Heart left ventricle (tissue), 16 donors: ENCODE results near the gene TDRD7. TPM values are rescaled to one million over a fixed set of nuclear protein-coding genes. Genes with fewer than 3 reads are reported as not detected.
"Not testable (repeated sequence)": the region's sequence is repeated elsewhere in the genome, so short reads cannot be mapped to it uniquely, and the experiment has no call there.

Experiments used
- ATAC-seq, 4 donors: fragments of 200-7000 bp; cut with Tn5 transposase; one replicate each; pipeline ENCODE4 v1.9.1; 2020 to 2022; ENCODE audit warnings: moderate library complexity in 4 of 4, mild to moderate bottlenecking in 3 of 4, moderate number of reproducible peaks in 1 of 4
- DNase-seq, 5 donors: peaks; one replicate each; pipeline ENCODE4 v3.0.0-alpha.2; 2020
- H3K27ac ChIP-seq, 12 donors: fragments of 200-600 bp; sonication (generic) in 4 of 12; one replicate each; pipeline versions ENCODE4 v1.5.0 to v1.8.0; 2016 to 2022; ENCODE audit warnings: mild to moderate bottlenecking in 2 of 12
- H3K27me3 ChIP-seq, 9 donors: fragments of 200-600 bp; sonication (generic) in 2 of 9; one replicate each; pipeline versions ENCODE4 v1.5.1 to v1.8.0; 2016 to 2022; ENCODE audit warnings: mild to moderate bottlenecking in 3 of 9
- H3K36me3 ChIP-seq, 9 donors: fragments of 200-600 bp; sonication (generic) in 2 of 9; one replicate each; pipeline versions ENCODE4 v1.5.0 to v1.8.0; 2018 to 2022; ENCODE audit warnings: mild to moderate bottlenecking in 2 of 9
- H3K4me1 ChIP-seq, 12 donors: fragments of 200-600 bp; sonication (generic) in 4 of 12; one replicate each; pipeline versions ENCODE4 v1.5.0 to v1.8.0; 2016 to 2022; ENCODE audit warnings: mild to moderate bottlenecking in 3 of 12
- H3K4me3 ChIP-seq, 12 donors: fragments of 200-600 bp; sonication (generic) in 4 of 12; one replicate each; pipeline versions ENCODE4 v1.5.0 to v1.8.0; 2017 to 2022; ENCODE audit warnings: mild to moderate bottlenecking in 9 of 12, moderate library complexity in 4 of 12
- H3K9me3 ChIP-seq, 12 donors: fragments of 200-600 bp; sonication (generic) in 4 of 12; one replicate each; pipeline versions ENCODE4 v1.5.0 to v1.8.0; 2016 to 2022; ENCODE audit warnings: mild to moderate bottlenecking in 1 of 12
- POLR2A ChIP-seq, 2 donors: fragments of 450-650 bp; IDR thresholded peaks; one replicate each; pipeline ENCODE4 v1.6.1; 2017; ENCODE audit warnings: antibody characterized with exemption in 2 of 2, mild to moderate bottlenecking in 2 of 2, moderate library complexity in 2 of 2
- WGBS, 4 donors: extraction: QIAGEN DNeasy Blood & Tissue Kit in 2 of 4; methylation state at CpG; one replicate each; pipeline versions ENCODE4 v1.1.5 to v1.1.7; 2013 to 2018; 5-methylcytosine and 5-hydroxymethylcytosine counted together
- intact Hi-C, 10 donors: fragments of 100-400 bp; cut with DNase I; formaldehyde crosslinking; loops; one replicate each; pipeline versions ENCODE4 v1.11.1 to v1.14.2; 2022
- polyA plus RNA-seq, 2 donors: library from polyadenylated mRNA; stranded (reverse); fragments of 200-250 nt; gene quantifications; one replicate each; pipeline ENCODE4 v1.2.3, GENCODE V29; 2013
- total RNA-seq, 9 donors: library from RNA; depleted of rRNA in 2 of 9; stranded (reverse); fragments of >200 nt in 2 of 9; fragmentation: NEBNext Ultra II Directional in 3 of 9; extraction: Animal tissue kit (Norgen Biotek cat#: 25700) in 3 of 9; gene quantifications; one replicate each; pipeline versions ENCODE4 v1.1.0 to v1.2.4, GENCODE V29; 2016 to 2023
- TF ChIP-seq, protein P1 (sequence below), 12 donors: fragments of 200-600 bp; sonication (generic) in 4 of 12; IDR thresholded peaks; one replicate each; pipeline versions ENCODE4 v1.5.0 to v1.8.0; 2018 to 2022; ENCODE audit warnings: antibody characterized with exemption in 12 of 12, mild to moderate bottlenecking in 5 of 12
- donor health status: ischemic (EF 13 %, LVEDD 7.1; RV severe dilation, severe dysfunction).
- donor health status: healthy with polysubstance abuse.
- donor health status: DM: no; HTN: yes; CAD: no.
- donor health status: DM: no; HTN: no; CAD: no.
- donor health status: ischemic (EF 25% LVEDD 6.9; RV normal size, moderate dysfunction).
- donor health status: ischemic (EF 25% LVEDD 5.7; RV mildly dilated, moderate dysfunction).
- donor health status: healthy.
- donor health status: DM: yes; HTN: yes; CAD: no.
- donor health status: ischemic (EF 35%, LVEDD 5.7; RV mildly dilated, moderate dysfunction).
- donor health status: nonischemic (EF 11% LVEDD 7.7; RV severe dilation, severe dysfunction).
- donor health status: DM: yes; HTN: yes; CAD: no.
- donor health status: PGD.
- donor health status: ischemic (EF 29% LVEDD 5.4; RV normal size, mild dysfunction).
- donor health status: nonischemic (EF 23%, LVEDD 6.1; RV moderate dilation, normal function).

TDRD7 gene
- total and polyA plus RNA-seq, 11 donors: 3.0 to 15.3 (median 8.9) TPM

DNA sequence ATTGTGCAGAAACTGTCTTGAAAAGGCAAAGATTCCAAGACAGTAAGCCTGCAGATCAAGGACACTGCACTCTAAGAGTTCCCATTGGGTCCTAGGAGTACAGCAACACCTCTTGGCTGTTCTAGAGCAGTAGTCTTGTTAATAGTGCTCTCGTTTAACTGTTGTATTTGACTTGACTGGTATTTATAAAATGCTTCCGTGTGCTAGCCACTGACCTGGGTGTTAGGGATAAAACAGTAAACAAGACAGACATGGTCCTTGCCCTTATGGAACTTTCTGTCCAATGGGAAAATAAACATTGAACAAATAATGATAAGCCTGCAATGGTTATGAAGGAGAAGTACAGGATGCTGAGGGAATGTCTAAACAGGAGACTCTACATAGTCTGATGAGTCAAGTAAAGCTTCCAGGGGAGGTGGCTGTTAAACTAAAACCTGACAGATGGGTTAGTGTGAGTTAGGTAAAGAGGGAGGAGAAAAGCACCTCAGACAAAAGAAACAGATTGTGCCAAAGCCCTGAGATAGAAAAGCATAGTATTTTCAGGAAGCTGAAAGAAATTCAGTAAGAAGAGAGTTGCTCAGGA is 33.3 kb downstream of the TDRD7 start:
- DNase-seq: no peak
- Histone ChIP-seq H3K27ac (no peak overlapping the region), H3K36me3 (peaks cover 0 to 55% (median 30%) of the 10 kb centered on the region in 9 donors), H3K9me3 (no peaks in the 10 kb centered on the region), H3K4me3 (no peak overlapping the region), H3K27me3 (no peaks in the 10 kb centered on the region), H3K4me1 (no peaks in the 10 kb centered on the region)
- intact Hi-C loops: no loop called here
- WGBS, 4 donors: 83 to 91% (median 85%) methylated on average over 2 of the region's 2 CpGs
- ATAC-seq: no peak
- TF ChIP-seq, protein P1, sequence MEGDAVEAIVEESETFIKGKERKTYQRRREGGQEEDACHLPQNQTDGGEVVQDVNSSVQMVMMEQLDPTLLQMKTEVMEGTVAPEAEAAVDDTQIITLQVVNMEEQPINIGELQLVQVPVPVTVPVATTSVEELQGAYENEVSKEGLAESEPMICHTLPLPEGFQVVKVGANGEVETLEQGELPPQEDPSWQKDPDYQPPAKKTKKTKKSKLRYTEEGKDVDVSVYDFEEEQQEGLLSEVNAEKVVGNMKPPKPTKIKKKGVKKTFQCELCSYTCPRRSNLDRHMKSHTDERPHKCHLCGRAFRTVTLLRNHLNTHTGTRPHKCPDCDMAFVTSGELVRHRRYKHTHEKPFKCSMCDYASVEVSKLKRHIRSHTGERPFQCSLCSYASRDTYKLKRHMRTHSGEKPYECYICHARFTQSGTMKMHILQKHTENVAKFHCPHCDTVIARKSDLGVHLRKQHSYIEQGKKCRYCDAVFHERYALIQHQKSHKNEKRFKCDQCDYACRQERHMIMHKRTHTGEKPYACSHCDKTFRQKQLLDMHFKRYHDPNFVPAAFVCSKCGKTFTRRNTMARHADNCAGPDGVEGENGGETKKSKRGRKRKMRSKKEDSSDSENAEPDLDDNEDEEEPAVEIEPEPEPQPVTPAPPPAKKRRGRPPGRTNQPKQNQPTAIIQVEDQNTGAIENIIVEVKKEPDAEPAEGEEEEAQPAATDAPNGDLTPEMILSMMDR (IDR thresholded peaks at IDR 0.05): no peak
- TF ChIP-seq POLR2A (IDR thresholded peaks at IDR 0.05): no peak

DNA sequence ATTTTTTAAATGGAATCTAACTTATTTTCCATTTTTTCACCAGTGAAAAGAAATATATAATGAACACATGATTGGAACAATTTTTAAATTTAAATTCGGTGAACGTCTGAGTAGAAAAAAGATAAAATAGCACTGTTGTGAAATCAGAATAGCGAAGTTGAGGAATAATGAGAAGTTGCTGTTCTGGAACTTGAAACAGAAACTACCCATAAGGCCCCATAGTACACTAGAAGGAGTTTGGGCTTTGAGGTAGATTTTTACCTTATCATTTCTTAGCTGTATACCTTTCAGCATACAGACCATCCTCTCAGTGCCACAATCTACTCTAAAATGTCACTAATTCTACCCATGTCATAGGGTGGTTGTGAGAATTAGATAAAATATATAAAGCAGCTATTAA is 35.1 kb downstream of the TDRD7 start:
- WGBS, 4 donors: 91 to 94% (median 93%) methylated on average over 3 of the region's 3 CpGs
- Histone ChIP-seq H3K36me3 (peaks cover 0 to 41% (median 20%) of the 10 kb centered on the region in 9 donors), H3K4me1 (no peaks in the 10 kb centered on the region), H3K27ac (no peak overlapping the region), H3K4me3 (no peak overlapping the region), H3K27me3 (no peaks in the 10 kb centered on the region), H3K9me3 (no peaks in the 10 kb centered on the region)
- TF ChIP-seq POLR2A (IDR thresholded peaks at IDR 0.05): no peak
- TF ChIP-seq, protein P1 (IDR thresholded peaks at IDR 0.05): no peak
- intact Hi-C loops: no loop called here
- DNase-seq (no peak), ATAC-seq (no peak)

DNA sequence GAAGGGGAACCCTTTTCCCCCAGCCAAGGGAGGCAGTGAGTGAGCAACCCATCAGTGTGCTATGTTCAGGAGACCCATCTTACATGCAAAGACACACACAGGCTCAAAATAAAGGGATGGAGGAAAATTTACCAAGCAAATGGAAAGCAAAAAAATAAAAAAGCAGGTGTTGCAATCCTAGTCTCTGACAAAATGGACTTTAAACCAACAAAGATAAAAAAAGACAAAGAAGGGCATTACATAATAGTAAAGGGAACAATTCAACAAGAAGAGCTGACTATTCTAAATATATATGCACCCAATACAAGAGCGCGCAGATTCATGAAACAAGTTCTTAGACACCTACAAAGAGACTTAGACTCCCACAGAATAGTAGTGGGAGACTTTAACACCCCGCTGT is 41.7 kb downstream of the TDRD7 start:
- H3K9me3 ChIP-seq, H3K27me3 ChIP-seq, DNase-seq, ATAC-seq, H3K27ac ChIP-seq, H3K4me3 ChIP-seq, intact Hi-C loops, H3K4me1 ChIP-seq: not testable (repeated sequence)
- H3K36me3 ChIP-seq: peaks cover 0 to 25% (median 3%) of the 10 kb centered on the region in 9 donors
- WGBS, 4 donors: 90 to 97% (median 94%) methylated on average over 3 of the region's 3 CpGs

DNA sequence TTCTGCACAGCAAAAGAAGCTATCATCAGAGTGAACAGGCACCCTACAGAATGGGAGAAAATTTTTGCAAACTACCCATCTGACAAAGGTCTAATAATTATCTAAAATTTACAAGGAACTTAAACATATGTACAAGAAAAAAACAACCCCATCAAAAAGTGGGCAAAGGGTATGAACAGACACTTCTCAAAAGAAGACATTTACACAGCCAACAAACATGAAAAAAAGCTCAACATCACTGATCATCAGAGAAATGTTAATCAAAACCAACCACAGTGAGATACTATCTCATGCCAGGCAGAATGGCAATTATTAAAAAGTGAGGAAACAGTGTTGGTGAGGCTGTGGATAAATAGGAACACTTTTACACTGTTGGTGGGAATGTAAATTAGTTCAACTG is 44.9 kb downstream of the TDRD7 start:
- DNase-seq, H3K9me3 ChIP-seq, H3K27ac ChIP-seq, H3K4me3 ChIP-seq, ATAC-seq, H3K27me3 ChIP-seq, intact Hi-C loops, H3K4me1 ChIP-seq: not testable (repeated sequence)
- H3K36me3 ChIP-seq: peaks cover 0 to 27% (median 7%) of the 10 kb centered on the region in 9 donors

DNA sequence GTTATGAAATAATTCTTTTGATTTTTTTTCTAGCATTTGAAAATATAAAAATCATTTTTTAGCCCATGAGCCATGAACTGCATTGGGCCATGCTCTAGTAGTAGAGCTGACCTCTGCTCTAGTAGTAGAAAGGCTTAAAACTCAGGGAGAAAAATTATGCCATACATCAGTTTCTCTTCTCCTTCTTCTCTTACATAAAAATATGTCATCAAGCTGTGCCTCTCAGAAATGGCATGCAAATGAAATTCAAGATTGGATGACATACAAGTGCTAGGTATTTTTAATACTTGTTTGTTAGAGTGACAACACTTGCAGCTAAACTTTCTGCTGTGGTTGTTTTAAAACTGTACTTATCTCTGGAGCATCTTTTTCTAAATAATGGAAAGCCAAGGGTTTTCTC is 47.4 kb downstream of the TDRD7 start:
- Histone ChIP-seq H3K27ac (no peak overlapping the region), H3K36me3 (peaks cover 0 to 23% (median 8%) of the 10 kb centered on the region in 9 donors), H3K27me3 (no peaks in the 10 kb centered on the region), H3K4me3 (no peak overlapping the region), H3K9me3 (peaks cover 0 to 2% (median 0%) of the 10 kb centered on the region in 12 donors), H3K4me1 (peaks cover 0 to 5% (median 0%) of the 10 kb centered on the region in 12 donors)
- no peak for ATAC-seq
- TF ChIP-seq, protein P1 (IDR thresholded peaks at IDR 0.05): no peak
- no peak for TF ChIP-seq POLR2A (IDR thresholded peaks at IDR 0.05)
- no peak for DNase-seq
- intact Hi-C loops: no loop called here
